Breast epithelium (tissue), 4 donors: ENCODE data around the gene PPP1CB. TPM values are rescaled to one million over a fixed set of nuclear protein-coding genes. Genes with fewer than 3 reads are reported as not detected.

Experiments used
- DNase-seq, 2 donors: peaks; one replicate each; pipeline ENCODE4 v3.0.0-alpha.2; 2019; ENCODE audit warnings: low spot score in 2 of 2
- H3K27ac ChIP-seq, 2 donors: fragments of 200-600 bp; sonication (generic) in 1 of 2; one replicate each; pipeline ENCODE4 v1.5.1; 2016 to 2019; ENCODE audit warnings: mild to moderate bottlenecking in 1 of 2
- H3K27me3 ChIP-seq, 2 donors: fragments of 200-600 bp; sonication (generic) in 1 of 2; one replicate each; pipeline versions ENCODE4 v1.5.1 to v1.6.0; 2017 to 2019; ENCODE audit warnings: control low read depth in 1 of 2, mild to moderate bottlenecking in 1 of 2
- H3K36me3 ChIP-seq: fragments of 200-600 bp; one replicate; pipeline ENCODE4 v1.5.1; 2019
- H3K4me1 ChIP-seq, 2 donors: fragments of 200-600 bp; sonication (generic); one replicate each; pipeline ENCODE4 v1.5.1; 2016 to 2019; ENCODE audit warnings: control low read depth in 1 of 2
- H3K4me3 ChIP-seq, 3 donors: fragments of 200-600 bp; sonication (generic); 1 replicate in 2 of 3; 2 replicates in 1 of 3; pipeline ENCODE4 v1.5.1; 2016 to 2019; ENCODE audit warnings: mild to moderate bottlenecking in 3 of 3, moderate library complexity in 2 of 3
- H3K9me3 ChIP-seq, 2 donors: fragments of 200-600 bp; sonication (generic) in 1 of 2; one replicate each; pipeline ENCODE4 v1.5.1; 2016 to 2019; ENCODE audit warnings: control low read depth in 1 of 2
- CTCF ChIP-seq, 3 donors: fragments of 450-650 bp; IDR thresholded peaks; one replicate each; pipeline ENCODE4 v1.5.1; 2016 to 2017; ENCODE audit warnings: antibody characterized with exemption in 3 of 3, mild to moderate bottlenecking in 3 of 3, moderate library complexity in 3 of 3
- POLR2A ChIP-seq: fragments of 450-650 bp; IDR thresholded peaks from one replicate; pipeline ENCODE4 v1.6.1; 2016; ENCODE audit warnings: antibody characterized with exemption, mild to moderate bottlenecking, moderate library complexity
- POLR2AphosphoS5 ChIP-seq, 3 donors: sonication (generic); formaldehyde crosslinking; IDR thresholded peaks; one replicate each; pipeline ENCODE4 v1.6.1; 2017; ENCODE audit warnings: antibody characterized with exemption in 3 of 3
- intact Hi-C: fragments of 100-400 bp; cut with DNase I; formaldehyde crosslinking; loops from one replicate; pipeline ENCODE4 v1.15.1; 2023; ENCODE audit warnings: low total_unique reads
- total RNA-seq, 3 donors: library from RNA; depleted of rRNA; stranded (reverse); fragments of >200 nt; gene quantifications; one replicate each; pipeline ENCODE4 v1.1.0, GENCODE V29; 2016

Gene PPP1CB
- total RNA-seq, 3 donors from 2014 or later, result 189 to 294 (median 289) TPM

DNA sequence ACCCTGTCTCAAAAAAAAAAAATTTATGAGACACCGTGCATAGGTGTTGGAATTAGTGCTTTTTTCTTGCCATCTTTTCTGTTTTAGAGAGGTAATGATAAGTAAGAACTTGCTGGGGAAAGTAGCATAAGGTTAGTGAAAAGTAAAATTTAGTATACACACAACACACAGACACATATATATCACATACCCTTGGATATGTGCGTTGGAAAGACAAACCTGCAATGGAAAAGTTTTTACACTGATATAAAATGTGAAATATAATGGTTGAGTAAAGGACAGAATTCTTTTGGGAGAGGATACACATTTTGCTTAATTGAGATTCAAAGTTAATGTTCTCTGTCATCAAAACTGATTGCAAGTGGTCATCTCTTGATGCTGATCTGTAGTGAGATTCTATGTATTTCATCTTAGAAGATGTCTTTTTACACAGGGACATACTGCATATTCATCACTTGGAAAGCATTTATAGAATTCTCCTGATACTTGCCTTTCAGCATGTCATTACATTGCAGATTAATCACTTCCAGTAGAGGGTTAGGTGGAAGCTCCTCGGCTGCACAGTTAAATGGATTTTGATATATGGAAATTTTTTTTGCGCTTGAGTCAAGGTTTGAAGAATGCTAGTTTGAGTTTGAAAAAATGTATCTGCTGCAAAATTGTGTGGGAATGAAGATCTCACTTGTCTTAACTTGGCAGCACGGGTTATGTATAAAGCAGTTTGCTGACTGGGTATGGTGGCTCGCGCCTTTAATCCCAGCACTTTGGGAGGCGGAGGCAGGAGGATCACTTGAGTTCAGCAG lies 13.5 kb downstream of the PPP1CB start:
- H3K4me1 ChIP-seq, result no peaks in the 10 kb centered on the region

DNA sequence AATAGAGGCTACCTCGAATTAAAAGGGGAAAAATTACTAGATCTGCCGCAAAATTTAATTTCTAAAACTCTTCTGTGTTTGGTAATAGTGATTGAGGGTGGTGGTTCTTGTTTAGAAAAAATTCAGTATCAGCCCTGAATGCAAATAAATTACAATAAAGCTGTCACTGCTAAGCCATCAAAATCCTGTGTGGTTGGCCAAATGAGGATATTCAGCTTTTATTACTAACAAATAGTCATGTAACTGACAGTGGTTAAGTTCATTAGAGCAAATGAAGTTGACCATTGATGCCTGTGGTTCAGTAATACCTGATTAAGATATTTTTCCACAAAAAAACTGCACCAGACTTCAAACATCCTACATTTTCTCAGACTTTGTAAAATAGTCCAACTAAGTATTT lies 14.4 kb downstream of the PPP1CB start:
- Histone ChIP-seq H3K9me3 (no peaks in the 10 kb centered on the region), H3K4me1 (no peaks in the 10 kb centered on the region), H3K36me3 (no peaks in the 10 kb centered on the region), H3K27me3 (no peaks in the 10 kb centered on the region), H3K27ac (no peak overlapping the region), H3K4me3 (no peak overlapping the region)
- intact Hi-C loops, result no loop called here
- DNase-seq, result no peak
- TF ChIP-seq CTCF (IDR thresholded peaks at IDR 0.05) (no peak), POLR2A (no peak), POLR2AphosphoS5 (IDR thresholded peaks at IDR 0.05) (no peak)

More for the DNA sequence above, 13.5 kb downstream of the PPP1CB start:
- intact Hi-C loops, result no loop called here
- H3K27me3 ChIP-seq, result no peaks in the 10 kb centered on the region
- TF ChIP-seq CTCF (IDR thresholded peaks at IDR 0.05), result no peak
- no peak for TF ChIP-seq POLR2A
- TF ChIP-seq POLR2AphosphoS5 (IDR thresholded peaks at IDR 0.05), result no peak
- no peak overlapping the region for H3K27ac ChIP-seq
- no peak for DNase-seq
- H3K9me3 ChIP-seq, result no peaks in the 10 kb centered on the region
- no peak overlapping the region for H3K4me3 ChIP-seq
- H3K36me3 ChIP-seq, result no peaks in the 10 kb centered on the region

- no peak overlapping the region for H3K27ac ChIP-seq
- no peaks in the 10 kb centered on the region for H3K27me3 ChIP-seq
- H3K4me1 ChIP-seq, result no peaks in the 10 kb centered on the region
- no peak for DNase-seq
- intact Hi-C loops, result no loop called here
- TF ChIP-seq POLR2A (no peak), POLR2AphosphoS5 (IDR thresholded peaks at IDR 0.05) (no peak), CTCF (IDR thresholded peaks at IDR 0.05) (no peak)
- no peak overlapping the region for H3K4me3 ChIP-seq
- no peaks in the 10 kb centered on the region for H3K9me3 ChIP-seq
- no peaks in the 10 kb centered on the region for H3K36me3 ChIP-seq
Observed at GRCh38 chr2:28767337-28767736, 15.7 kb downstream of the PPP1CB start.

DNA sequence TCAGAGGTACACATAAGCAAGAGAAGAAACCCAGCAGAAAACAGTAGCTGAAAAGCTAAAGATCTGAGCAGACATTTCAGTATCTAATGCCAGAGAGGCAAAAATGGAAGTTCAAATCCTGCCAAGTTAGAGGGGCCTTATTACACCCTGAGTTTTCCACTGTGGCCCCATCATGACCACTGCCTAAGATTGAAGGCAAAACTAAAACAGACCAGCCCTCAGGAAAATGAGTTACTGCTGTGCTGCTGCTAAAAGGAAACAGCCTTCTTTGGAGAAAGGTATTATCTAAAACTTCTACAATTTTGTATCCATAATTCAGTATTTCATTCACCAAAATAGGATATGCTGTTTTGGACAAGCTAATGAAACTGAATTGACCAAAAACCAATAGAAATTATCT lies 16.8 kb downstream of the PPP1CB start:
- Histone ChIP-seq H3K4me3 (no peak overlapping the region), H3K9me3 (no peaks in the 10 kb centered on the region), H3K27me3 (no peaks in the 10 kb centered on the region), H3K36me3 (no peaks in the 10 kb centered on the region), H3K4me1 (no peaks in the 10 kb centered on the region), H3K27ac (no peak overlapping the region)
- no peak for DNase-seq
- intact Hi-C loops, result no loop called here
- no peak for TF ChIP-seq POLR2A
- no peak for TF ChIP-seq CTCF (IDR thresholded peaks at IDR 0.05)
- TF ChIP-seq POLR2AphosphoS5 (IDR thresholded peaks at IDR 0.05), result no peak

GRCh38 chr2:28768952-28769351 lies 17.3 kb downstream of the PPP1CB start:
- intact Hi-C loops, result no loop called here
- DNase-seq, result no peak
- Histone ChIP-seq H3K4me1 (no peaks in the 10 kb centered on the region), H3K36me3 (no peaks in the 10 kb centered on the region), H3K27ac (no peak overlapping the region), H3K27me3 (no peaks in the 10 kb centered on the region), H3K4me3 (no peak overlapping the region), H3K9me3 (no peaks in the 10 kb centered on the region)
- TF ChIP-seq CTCF (IDR thresholded peaks at IDR 0.05) (no peak), POLR2A (no peak), POLR2AphosphoS5 (IDR thresholded peaks at IDR 0.05) (no peak)
